Sigmoid colon (tissue), 4 donors: ENCODE results near the gene REN.

ENCODE experiments used
- CTCF ChIP-seq, 4 experiments: fragments of 450-650 bp in 3 of 4; fragments of 200-600 bp in 1 of 4; IDR thresholded peaks; one replicate each; pipeline ENCODE4 v1.5.1; 2016 to 2019; ENCODE audit warnings: antibody characterized with exemption in 4 of 4, mild to moderate bottlenecking in 3 of 4, moderate library complexity in 2 of 4
- EP300 ChIP-seq, 4 donors: sonication (generic); formaldehyde crosslinking; IDR thresholded peaks; one replicate each; pipeline ENCODE4 v1.6.1; 2017; ENCODE audit warnings: antibody characterized with exemption in 4 of 4
- POLR2A ChIP-seq, 2 donors: fragments of 450-650 bp; IDR thresholded peaks; one replicate each; pipeline ENCODE4 v1.6.1; 2016; ENCODE audit warnings: antibody characterized with exemption in 2 of 2, mild to moderate bottlenecking in 2 of 2, moderate library complexity in 2 of 2
- POLR2AphosphoS5 ChIP-seq, 4 donors: sonication (generic); formaldehyde crosslinking; IDR thresholded peaks; one replicate each; pipeline ENCODE4 v1.6.1; 2017; ENCODE audit warnings: antibody characterized with exemption in 4 of 4

- TF ChIP-seq CTCF (IDR thresholded peaks at IDR 0.05): no peak
- no peak for TF ChIP-seq POLR2AphosphoS5 (IDR thresholded peaks at IDR 0.05)
- TF ChIP-seq EP300 (IDR thresholded peaks at IDR 0.05): no peak
- TF ChIP-seq POLR2A (IDR thresholded peaks at IDR 0.05): no peak
These were observed 41.5 kb downstream of the REN start for GRCh38 chr1:204124639-204125038.
